Endothelial cell of umbilical vein (primary cell): Measurements from ENCODE around the gene SENP5. TPM values are rescaled to one million over a fixed set of nuclear protein-coding genes. Genes with fewer than 3 reads are reported as not detected.

Experiments
- BruUV-seq: library from RNA; stranded (reverse); fragments of 400-500 nt; replicated peaks from 2 replicates; lab custom pipeline; 2021; lab: Mats Ljungman, UMichigan
- CTCF ChIA-PET: fragments of 300-600, 350-600 bp; sonication (Branson Sonifier 250); formaldehyde crosslinking; loops from one replicate; lab custom pipeline; 2021; ENCODE audit warnings: antibody characterized with exemption, inconsistent platforms; lab: Charles Lee
- POLR2A ChIA-PET: fragments of 300-600, 350-600 bp; sonication (Branson Sonifier 250); formaldehyde crosslinking; loops from one replicate; lab custom pipeline; 2021; ENCODE audit warnings: antibody characterized with exemption, inconsistent platforms; lab: Charles Lee
- DNase-seq: peaks from one replicate; pipeline ENCODE4 v3.0.0-alpha.2; 2011; ENCODE audit warnings: low read depth, low spot score
- FAIRE-seq: peaks from 2 replicates; lab custom pipeline; 2011; peaks lifted over from hg19 to GRCh38; lab: Jason Lieb, UNC
- H2AFZ ChIP-seq: 2 replicates; pipeline ENCODE4 v1.6.0; 2012; ENCODE audit warnings: low read depth, low read length, control low read depth, inconsistent platforms
- H3K27ac ChIP-seq: 2 replicates; pipeline ENCODE4 v1.5.1; 2011; ENCODE audit warnings: low read depth, mild to moderate bottlenecking, control low read depth, low read length, moderate library complexity; ENCODE audit not compliant: insufficient read depth
- H3K27me3 ChIP-seq, 2 experiments: 2 replicates each; pipeline versions ENCODE4 v1.6.0 to v1.6.1; 2011; ENCODE audit warnings: low read length in 2 of 2, mixed read lengths in 1 of 2; ENCODE audit not compliant: control insufficient read depth in 2 of 2, insufficient read depth in 2 of 2
- H3K36me3 ChIP-seq, 2 experiments: 2 replicates in 1 of 2; 3 replicates in 1 of 2; pipeline ENCODE4 v1.5.1; 2011; ENCODE audit warnings: low read length in 2 of 2, mild to moderate bottlenecking in 1 of 2, moderate library complexity in 1 of 2; ENCODE audit not compliant: control insufficient read depth in 2 of 2, insufficient read depth in 2 of 2; ENCODE audit errors: extremely low read depth in 1 of 2
- H3K4me1 ChIP-seq: 3 replicates; pipeline ENCODE4 v1.5.1; 2011; ENCODE audit warnings: mild to moderate bottlenecking, low read length; ENCODE audit not compliant: control insufficient read depth, insufficient read depth; ENCODE audit errors: extremely low read depth
- H3K4me2 ChIP-seq: 2 replicates; pipeline ENCODE4 v1.6.1; 2011; ENCODE audit warnings: low read length, control low read depth, mixed read lengths; ENCODE audit not compliant: insufficient read depth
- H3K4me3 ChIP-seq, 3 experiments: fragments of 200-600 bp in 1 of 3; sonication (generic), shearing (Covaris generic) in 1 of 3; replicated peaks in 1 of 3; 2 replicates each; pipeline ENCODE4 v1.5.1; 2011 to 2016; ENCODE audit warnings: control low read depth in 3 of 3, low read length in 3 of 3, mild to moderate bottlenecking in 2 of 3, inconsistent platforms in 1 of 3, low read depth in 1 of 3, moderate library complexity in 1 of 3; ENCODE audit not compliant: insufficient read depth in 1 of 3
- H3K79me2 ChIP-seq: 2 replicates; pipeline ENCODE4 v1.6.0; 2012; ENCODE audit warnings: low read length, inconsistent platforms; ENCODE audit not compliant: control insufficient read depth, insufficient read depth
- H3K9ac ChIP-seq: replicated peaks from 2 replicates; pipeline ENCODE3; 2011; ENCODE audit warnings: low read length, control low read depth; ENCODE audit not compliant: insufficient read depth; ENCODE audit errors: extremely low read depth
- H3K9me1 ChIP-seq: replicated peaks from 3 replicates; pipeline ENCODE4 v1.6.0; 2011; ENCODE audit warnings: mild to moderate bottlenecking, low read length; ENCODE audit not compliant: control insufficient read depth, insufficient read depth; ENCODE audit errors: extremely low read depth
- H3K9me3 ChIP-seq: replicated peaks from 2 replicates; pipeline ENCODE4 v1.5.1; 2012; ENCODE audit warnings: low read length, inconsistent platforms; ENCODE audit not compliant: control insufficient read depth, insufficient read depth
- H4K20me1 ChIP-seq: replicated peaks from 2 replicates; pipeline ENCODE3; 2011; ENCODE audit warnings: mild to moderate bottlenecking, low read length; ENCODE audit not compliant: control insufficient read depth, insufficient read depth; ENCODE audit errors: extremely low read depth
- CTCF ChIP-seq, 2 donors: IDR thresholded peaks; 1 replicate in 1 of 2; 2 replicates in 1 of 2; pipeline ENCODE4 v1.5.1; 2011; ENCODE audit warnings: low read length in 2 of 2, mild to moderate bottlenecking in 2 of 2, moderate library complexity in 2 of 2, control low read depth in 1 of 2, inconsistent platforms in 1 of 2, low read depth in 1 of 2; ENCODE audit not compliant: insufficient read depth in 1 of 2; ENCODE audit errors: extremely low read depth in 1 of 2
- EZH2 ChIP-seq: IDR thresholded peaks from 2 replicates; pipeline ENCODE4 v1.6.1; 2012; ENCODE audit warnings: borderline replicate concordance, low read depth, mild to moderate bottlenecking, moderate library complexity, low read length, inconsistent platforms; ENCODE audit not compliant: severe bottlenecking
- FOS ChIP-seq: IDR thresholded peaks from 2 replicates; pipeline ENCODE4 v1.6.1; 2011; ENCODE audit warnings: mild to moderate bottlenecking, low read length, moderate library complexity, borderline replicate concordance; ENCODE audit not compliant: insufficient read depth
- GATA2 ChIP-seq: IDR thresholded peaks from 2 replicates; pipeline ENCODE4 v1.7.0; 2011; ENCODE audit warnings: low read depth, mild to moderate bottlenecking, moderate library complexity, mixed read lengths, low read length; ENCODE audit not compliant: insufficient read length, insufficient read depth
- JUN ChIP-seq: IDR thresholded peaks from 2 replicates; pipeline ENCODE4 v1.6.1; 2011; ENCODE audit warnings: borderline replicate concordance, low read depth; ENCODE audit not compliant: insufficient read length, insufficient read depth
- MAX ChIP-seq: IDR thresholded peaks from 2 replicates; pipeline ENCODE4 v1.6.1; 2011; ENCODE audit not compliant: insufficient read depth, insufficient read length
- MYC ChIP-seq: IDR thresholded peaks from one replicate; pipeline ENCODE4 v1.6.1; 2011; ENCODE audit warnings: mild to moderate bottlenecking, low read depth, low read length
- POLR2A ChIP-seq: IDR thresholded peaks from 2 replicates; pipeline ENCODE4 v1.6.1; 2012; ENCODE audit warnings: low read depth, mild to moderate bottlenecking, control low read depth, low read length
- POLR2AphosphoS5 ChIP-seq: IDR thresholded peaks from 2 replicates; pipeline ENCODE4 v1.6.1; 2012; ENCODE audit warnings: low read depth, mild to moderate bottlenecking, control low read depth, low read length, moderate library complexity; ENCODE audit not compliant: insufficient read depth
- dilution Hi-C: fragments of 300-500 bp; cut with MboI; formaldehyde crosslinking; loops from one replicate; pipeline ENCODE4 v1.15.0; 2019; ENCODE audit warnings: low sequenced_read_pairs; ENCODE audit not compliant: extremely low pct_ligation_motif_present
- intact Hi-C: fragments of 100-400 bp; cut with micrococcal nuclease; formaldehyde crosslinking; loops from one replicate; pipeline ENCODE4 v1.10.0; 2022
- polyA plus RNA-seq, 4 experiments: library from polyadenylated mRNA; depleted of rRNA in 3 of 4; stranded (reverse) in 3 of 4; unstranded in 1 of 4; fragments of >200 nt; gene quantifications; 2 replicates each; pipeline versions ENCODE4 v1.2.1 to v1.2.3, GENCODE V29; 2011 to 2012; ENCODE audit warnings: missing spikeins in 1 of 4
- total RNA-seq: library from RNA; stranded (reverse); gene quantifications from 2 replicates; pipeline ENCODE4 v1.2.3, GENCODE V29; 2021

Gene SENP5
- total and polyA plus RNA-seq, 2 donors (not counting 3 experiments of a cell fraction or from before 2014, with no cell fraction given): 7.9 to 33.5 TPM

- DNase-seq: no peak
- Histone ChIP-seq H3K36me3 (peaks cover 4% of the 10 kb centered on the region in 2 experiments), H3K9me3 (no peaks in the 10 kb centered on the region), H3K4me2 (no peak overlapping the region), H3K9me1 (no peaks in the 10 kb centered on the region), H3K9ac (no peak overlapping the region), H3K27me3 (no peaks in the 10 kb centered on the region), H3K27ac (no peak overlapping the region), H4K20me1 (no peaks in the 10 kb centered on the region), H3K79me2 (peaks cover 47% of the 10 kb centered on the region), H3K4me1 (no peaks in the 10 kb centered on the region), H3K4me3 (no peak overlapping the region), H2AFZ (no peak overlapping the region)
- no TSS peak for BruUV-seq
- intact Hi-C loops: no loop called here
- POLR2A ChIA-PET: no interaction called here
- dilution Hi-C loops: no loop called here
- CTCF ChIA-PET: interaction anchor here (0.6 kb wide), 1 partner anchor 798 kb away, joined by 3 read pairs; no protein-coding TSS in a partner anchor
- no peak for TF ChIP-seq POLR2AphosphoS5
- no peak for TF ChIP-seq MYC
- no peak for TF ChIP-seq MAX
- TF ChIP-seq GATA2: no peak
- TF ChIP-seq EZH2: no peak
- no peak for TF ChIP-seq JUN
- TF ChIP-seq CTCF (IDR thresholded peaks at IDR 0.05; ENCODE audit: extremely low read depth in 1 of 2, insufficient read depth in 1 of 2, low read depth in 1 of 2, low read length in 2 of 2): no peak
- TF ChIP-seq FOS: no peak
- no peak for TF ChIP-seq POLR2A
- no peak for FAIRE-seq
Observed at GRCh38 chr3:196889844-196890708, 22.4 kb downstream of the SENP5 start.
